H1 (cell line): Measurements from ENCODE around the gene RMC1. TPM values are rescaled to one million over a fixed set of nuclear protein-coding genes. Genes with fewer than 3 reads are reported as not detected.

Experiments
- CTCF ChIA-PET: fragments of 300-600 bp; sonication (Branson Sonifier 250); formaldehyde crosslinking; loops from one replicate; lab custom pipeline; 2021; ENCODE audit not compliant: partially characterized antibody; lab: Charles Lee
- POLR2A ChIA-PET: fragments of 300-600 bp; sonication (Branson Sonifier 250); formaldehyde crosslinking; loops from one replicate; lab custom pipeline; 2021; ENCODE audit warnings: inconsistent platforms; ENCODE audit not compliant: partially characterized antibody; lab: Charles Lee
- DNase-seq, 2 experiments: peaks; one replicate each; pipeline versions ENCODE4 v3.0.0 to v3.0.0-alpha.2; 2010 to 2022; ENCODE audit warnings: low spot score in 2 of 2, low read depth in 1 of 2, mixed read lengths in 1 of 2
- FAIRE-seq: peaks from 2 replicates; lab custom pipeline; 2011; peaks lifted over from hg19 to GRCh38; lab: Jason Lieb, UNC
- H2AFZ ChIP-seq: 2 replicates; pipeline ENCODE4 v1.8.1; 2012; ENCODE audit warnings: low read length, inconsistent platforms
- H2AK5ac ChIP-seq: 2 replicates; pipeline ENCODE4 v1.6.1; 2013; ENCODE audit warnings: low read depth, low read length
- H2BK120ac ChIP-seq: replicated peaks from 2 replicates; pipeline ENCODE3; 2013; ENCODE audit warnings: low read depth, low read length, inconsistent platforms
- H2BK12ac ChIP-seq: 2 replicates; pipeline ENCODE4 v1.6.1; 2013; ENCODE audit warnings: low read depth, low read length
- H2BK15ac ChIP-seq: 2 replicates; pipeline ENCODE4 v1.6.1; 2013; ENCODE audit warnings: low read length
- H2BK20ac ChIP-seq: 2 replicates; pipeline ENCODE4 v1.6.1; 2013; ENCODE audit warnings: low read length
- H2BK5ac ChIP-seq: 2 replicates; pipeline ENCODE4 v1.6.1; 2013; ENCODE audit warnings: low read depth, low read length
- H3K14ac ChIP-seq: 2 replicates; pipeline ENCODE4 v1.6.1; 2013; ENCODE audit warnings: inconsistent platforms; ENCODE audit not compliant: insufficient read length
- H3K18ac ChIP-seq: 2 replicates; pipeline ENCODE4 v1.6.1; 2013; ENCODE audit warnings: low read length; ENCODE audit errors: extremely low read depth
- H3K23ac ChIP-seq: 2 replicates; pipeline ENCODE4 v1.6.1; 2013; ENCODE audit warnings: inconsistent platforms; ENCODE audit not compliant: insufficient read length
- H3K23me2 ChIP-seq: 2 replicates; pipeline ENCODE4 v1.6.1; 2013; ENCODE audit warnings: low read depth, low read length
- H3K27ac ChIP-seq: 2 replicates; pipeline ENCODE4 v1.6.1; 2011; ENCODE audit warnings: low read depth, low read length, inconsistent platforms
- H3K27me3 ChIP-seq, 4 experiments: replicated peaks in 1 of 4; 1 replicate in 1 of 4; 2 replicates in 3 of 4; pipeline versions ENCODE4 v1.6.1 to v1.8.1; 2011 to 2013; ENCODE audit warnings: low read length in 3 of 4, mild to moderate bottlenecking in 3 of 4, inconsistent platforms in 2 of 4, mixed read lengths in 2 of 4, moderate library complexity in 1 of 4; ENCODE audit not compliant: control insufficient read depth in 3 of 4, insufficient read depth in 3 of 4; ENCODE audit errors: extremely low read depth in 1 of 4
- H3K36me3 ChIP-seq, 4 experiments: 2 replicates each; pipeline versions ENCODE4 v1.6.1 to v1.8.1; 2011 to 2013; ENCODE audit warnings: mild to moderate bottlenecking in 4 of 4, low read length in 3 of 4, moderate library complexity in 2 of 4, control low read depth in 1 of 4, inconsistent platforms in 1 of 4; ENCODE audit not compliant: insufficient read depth in 4 of 4, control insufficient read depth in 2 of 4
- H3K4ac ChIP-seq: replicated peaks from 2 replicates; pipeline ENCODE3; 2013; ENCODE audit warnings: low read length, low read depth, mixed read lengths, inconsistent platforms; ENCODE audit not compliant: insufficient read length
- H3K4me1 ChIP-seq, 4 experiments: replicated peaks in 1 of 4; 1 replicate in 1 of 4; 2 replicates in 3 of 4; pipeline versions ENCODE4 v1.6.1 to v1.8.1; 2011 to 2013; ENCODE audit warnings: low read length in 3 of 4, inconsistent platforms in 2 of 4, mixed read lengths in 1 of 4; ENCODE audit not compliant: insufficient read depth in 4 of 4, control insufficient read depth in 3 of 4
- H3K4me2 ChIP-seq, 2 experiments: 2 replicates each; pipeline versions ENCODE4 v1.6.1 to v1.8.1; 2011 to 2013; ENCODE audit warnings: low read depth in 2 of 2, low read length in 2 of 2, control low read depth in 1 of 2, inconsistent platforms in 1 of 2, mild to moderate bottlenecking in 1 of 2; ENCODE audit not compliant: insufficient read depth in 1 of 2
- H3K4me3 ChIP-seq, 4 experiments: fragments of 200-600, 300-600 bp in 1 of 4; sonication (generic), shearing (Covaris generic), sonication (Bioruptor Twin) in 1 of 4; 2 replicates each; pipeline versions ENCODE4 v1.5.1 to v1.8.1; 2011 to 2016; ENCODE audit warnings: low read length in 4 of 4, low read depth in 3 of 4, control low read depth in 2 of 4, inconsistent platforms in 2 of 4, mild to moderate bottlenecking in 2 of 4, mixed read lengths in 1 of 4, moderate library complexity in 1 of 4; ENCODE audit not compliant: insufficient read depth in 2 of 4; ENCODE audit errors: extremely low read depth in 1 of 4
- H3K56ac ChIP-seq: replicated peaks from 2 replicates; pipeline ENCODE3; 2013; ENCODE audit warnings: low read depth, mild to moderate bottlenecking, mixed read lengths, low read length, inconsistent platforms; ENCODE audit not compliant: insufficient read length
- H3K79me1 ChIP-seq: 2 replicates; pipeline ENCODE4 v1.6.1; 2013; ENCODE audit warnings: low read depth, low read length, control low read depth
- H3K79me2 ChIP-seq, 2 experiments: 2 replicates each; pipeline versions ENCODE4 v1.6.1 to v1.8.1; 2012 to 2013; ENCODE audit warnings: low read length in 2 of 2, mild to moderate bottlenecking in 2 of 2, inconsistent platforms in 1 of 2; ENCODE audit not compliant: insufficient read depth in 2 of 2, control insufficient read depth in 1 of 2
- H3K9ac ChIP-seq, 4 experiments: replicated peaks in 1 of 4; 1 replicate in 1 of 4; 2 replicates in 3 of 4; pipeline versions ENCODE4 v1.6.1 to v1.8.1; 2011 to 2013; ENCODE audit warnings: low read depth in 3 of 4, low read length in 3 of 4, control low read depth in 2 of 4, mild to moderate bottlenecking in 2 of 4, moderate library complexity in 2 of 4, inconsistent platforms in 1 of 4; ENCODE audit errors: extremely low read depth in 1 of 4
- H3K9me3 ChIP-seq, 2 experiments: 2 replicates each; pipeline versions ENCODE4 v1.6.1 to v1.8.1; 2012 to 2013; ENCODE audit warnings: mild to moderate bottlenecking in 2 of 2, moderate library complexity in 2 of 2, control low read depth in 1 of 2, inconsistent platforms in 1 of 2, low read depth in 1 of 2, low read length in 1 of 2, mixed read lengths in 1 of 2; ENCODE audit not compliant: insufficient read depth in 2 of 2
- H4K20me1 ChIP-seq, 2 experiments: replicated peaks in 1 of 2; 2 replicates each; pipeline versions ENCODE3 to v1.8.1; 2011 to 2013; ENCODE audit warnings: inconsistent platforms in 2 of 2, low read length in 2 of 2, mild to moderate bottlenecking in 1 of 2; ENCODE audit not compliant: insufficient read depth in 2 of 2, control insufficient read depth in 1 of 2
- H4K5ac ChIP-seq: 2 replicates; pipeline ENCODE4 v1.6.1; 2013; ENCODE audit warnings: low read length, low read depth, mixed read lengths, inconsistent platforms; ENCODE audit not compliant: insufficient read length
- H4K8ac ChIP-seq: 2 replicates; pipeline ENCODE4 v1.8.0; 2013; ENCODE audit warnings: mild to moderate bottlenecking, moderate library complexity, low read length, inconsistent platforms; ENCODE audit not compliant: insufficient read depth; ENCODE audit errors: extremely low read depth
- H4K91ac ChIP-seq: replicated peaks from 2 replicates; pipeline ENCODE3; 2013; ENCODE audit warnings: low read length, mixed read lengths, inconsistent platforms; ENCODE audit not compliant: insufficient read length
- EZH2 ChIP-seq: fragments of 200-600 bp; sonication (generic); IDR thresholded peaks from 2 replicates; pipeline ENCODE4 v1.7.1; 2012; ENCODE audit warnings: low read depth, mild to moderate bottlenecking, moderate library complexity, low read length, inconsistent platforms; ENCODE audit not compliant: severe bottlenecking
- WGBS, 2 experiments: shearing (Covaris generic) in 1 of 2; methylation state at CpG; one replicate each; pipeline versions ENCODE4 v1.1.6 to v1.1.7; 2013 to 2015; ENCODE audit warnings: low lambda C conversion rate in 2 of 2, mixed read lengths in 2 of 2, inconsistent platforms in 1 of 2, low coverage in 1 of 2, missing lambda C conversion rate in 1 of 2; ENCODE audit not compliant: insufficient replicate concordance in 2 of 2, insufficient coverage in 1 of 2, insufficient read length in 1 of 2; ENCODE audit errors: extremely low coverage in 1 of 2, missing lambda C conversion rate in 1 of 2; 5-methylcytosine and 5-hydroxymethylcytosine counted together
- polyA plus RNA-seq, 7 experiments: library from polyadenylated mRNA; depleted of rRNA in 3 of 7; stranded (reverse) in 5 of 7; unstranded in 2 of 7; fragments of >200 nt in 5 of 7; fragments of 200-250 nt in 2 of 7; gene quantifications; 1 replicate in 5 of 7; 2 replicates in 1 of 7; 4 replicates in 1 of 7; pipeline versions ENCODE4 v1.2.1 to v1.2.3, GENCODE V29; 2011 to 2013; ENCODE audit warnings: missing spikeins in 2 of 7, mixed read lengths in 2 of 7
- total RNA-seq: library from RNA; stranded (reverse); fragmentation: NEBNext Ultra II Directional; extraction: Animal tissue kit (Norgen Biotek cat#: 25700); gene quantifications from 2 replicates; pipeline ENCODE4 v1.2.1, GENCODE V29; 2021

Gene RMC1
- total and polyA plus RNA-seq, 2 of the 8 experiments (the other 6 are each of a cell fraction or from before 2014, with no cell fraction given): 16.4 to 20.1 TPM

- Histone ChIP-seq H3K4ac (no peak overlapping the region), H4K8ac (no peak overlapping the region), H3K79me2 (no peaks in the 10 kb centered on the region), H3K27me3 (no peaks in the 10 kb centered on the region), H3K56ac (no peak overlapping the region), H3K4me1 (no peaks in the 10 kb centered on the region), H3K23me2 (no peaks in the 10 kb centered on the region; the same call in 1 of the 2 replicates), H2BK20ac (no peak overlapping the region), H3K27ac (no peak overlapping the region), H3K4me3 (no peak overlapping the region), H2AK5ac (no peak overlapping the region), H3K23ac (no peak overlapping the region), H3K79me1 (no peaks in the 10 kb centered on the region), H4K20me1 (peaks cover 2 to 3% of the 10 kb centered on the region in 2 experiments), H2AFZ (no peak overlapping the region), H2BK12ac (no peak overlapping the region), H3K18ac (no peak overlapping the region), H3K36me3 (peaks cover 5 to 63% (median 18%) of the 10 kb centered on the region in 4 experiments; a peak in 7 of 8 replicates), H3K9me3 (no peaks in the 10 kb centered on the region), H2BK15ac (no peak overlapping the region), H2BK5ac (no peak overlapping the region), H3K14ac (no peak overlapping the region), H4K91ac (no peak overlapping the region), H3K4me2 (no peak overlapping the region), H4K5ac (no peak overlapping the region), H3K9ac (no peak overlapping the region), H2BK120ac (no peak overlapping the region)
- no peak for TF ChIP-seq EZH2
- no peak for DNase-seq
- 87% methylated on average over 2 of the region's 2 CpGs; no CpG with 5 or more reads in 1 of the 2 experiments for WGBS, 2 experiments
- ChIA-PET CTCF (interaction anchor here (0.6 to 1.3 kb wide), 4 partner anchors 23 to 1594 kb away, joined by 3 to 5 read pairs (median 3); no protein-coding TSS in a partner anchor), POLR2A (interaction anchor here (1.0 kb wide), 1 partner anchor 10 kb away, joined by 3 read pairs; no protein-coding TSS in a partner anchor)
- FAIRE-seq: no peak
Observed at GRCh38 chr18:23470620-23471387, 32.5 kb upstream of the RMC1 start.
